Parathyroid adenoma (tissue), 2 donors: ENCODE measurements around the gene SLC31A2.

Experiments used
- H2AFZ ChIP-seq: fragments of 300-600 bp; sonication (generic); one replicate; pipeline ENCODE4 v1.7.0; 2017; ENCODE audit warnings: antibody characterized with exemption, mild to moderate bottlenecking
- H3K27ac ChIP-seq: fragments of 300-600 bp; sonication (generic); one replicate; pipeline ENCODE4 v1.7.0; 2017
- H3K27me3 ChIP-seq: fragments of 300-600 bp; sonication (generic); one replicate; pipeline ENCODE4 v1.7.0; 2017; ENCODE audit warnings: low read length; ENCODE audit not compliant: control insufficient read depth, insufficient read depth
- H3K36me3 ChIP-seq: fragments of 300-600 bp; sonication (generic); one replicate; pipeline ENCODE4 v1.7.0; 2017; ENCODE audit warnings: low read length; ENCODE audit not compliant: control insufficient read depth, insufficient read depth
- H3K4me1 ChIP-seq: fragments of 300-600 bp; sonication (generic); one replicate; pipeline ENCODE4 v1.7.0; 2017; ENCODE audit warnings: control low read depth
- H3K4me2 ChIP-seq: fragments of 300-600 bp; sonication (generic); one replicate; pipeline ENCODE4 v1.7.0; 2017; ENCODE audit warnings: low read length
- H3K4me3 ChIP-seq: fragments of 300-600 bp; sonication (generic); one replicate; pipeline ENCODE4 v1.7.0; 2017; ENCODE audit warnings: low read depth, low read length
- H3K79me2 ChIP-seq: fragments of 300-600 bp; sonication (generic); one replicate; pipeline ENCODE4 v1.7.0; 2017; ENCODE audit warnings: control low read depth
- H3K9ac ChIP-seq: fragments of 300-600 bp; sonication (generic); one replicate; pipeline ENCODE4 v1.7.0; 2017; ENCODE audit warnings: mild to moderate bottlenecking
- H3K9me3 ChIP-seq: fragments of 300-600 bp; sonication (generic); one replicate; pipeline ENCODE4 v1.7.0; 2017; ENCODE audit warnings: low read length; ENCODE audit not compliant: control insufficient read depth
- CTCF ChIP-seq: fragments of 300-600 bp; sonication (generic); IDR thresholded peaks from one replicate; pipeline ENCODE4 v1.7.0; 2017; ENCODE audit warnings: antibody characterized with exemption, mild to moderate bottlenecking
- donor health status: primary hyperparathyroidism.

The SLC31A2 gene

GRCh38 chr9:113210815-113211214 lies 60.0 kb downstream of the SLC31A2 start:
- Histone ChIP-seq H3K36me3 (no peaks in the 10 kb centered on the region), H3K27ac (no peak overlapping the region), H3K4me3 (no peak overlapping the region)

More at GRCh38 chr9:113210815-113211214, 60.0 kb downstream of the SLC31A2 start:
- H2AFZ ChIP-seq = no peak overlapping the region
- peaks cover 2% of the 10 kb centered on the region for H3K79me2 ChIP-seq
- no peaks in the 10 kb centered on the region for H3K9me3 ChIP-seq
- H3K9ac ChIP-seq = no peak overlapping the region
- no peaks in the 10 kb centered on the region for H3K27me3 ChIP-seq
- H3K4me1 ChIP-seq = no peaks in the 10 kb centered on the region
- H3K4me2 ChIP-seq = no peak overlapping the region
- TF ChIP-seq CTCF = no peak
